Type B pancreatic cell (in vitro differentiated cells): ENCODE data around the gene CCDC110. TPM values are rescaled to one million over a fixed set of nuclear protein-coding genes. Genes with fewer than 3 reads are reported as not detected.
A peak's percentile ranks its signal among the peaks of the same experiment; 100 is the strongest.

Experiments
- DNase-seq: peaks from one replicate; pipeline ENCODE4 v3.0.0; 2021; ENCODE audit warnings: mixed read lengths; ENCODE audit not compliant: unreplicated experiment; ENCODE audit errors: extremely low spot score
- H3K27ac Mint-ChIP-seq: 2 replicates; pipeline ENCODE4 v1.8.0; 2021; ENCODE audit warnings: mild to moderate bottlenecking, mixed read lengths
- H3K27me3 Mint-ChIP-seq: 2 replicates; pipeline ENCODE4 v1.8.0; 2021; ENCODE audit warnings: mixed read lengths
- H3K36me3 Mint-ChIP-seq: 2 replicates; pipeline ENCODE4 v1.8.0; 2021; ENCODE audit warnings: mixed read lengths
- H3K4me1 Mint-ChIP-seq: one replicate; pipeline ENCODE4 v1.8.0; 2021; ENCODE audit warnings: mixed read lengths; ENCODE audit not compliant: unreplicated experiment
- H3K4me3 Mint-ChIP-seq: 2 replicates; pipeline ENCODE4 v1.8.0; 2021; ENCODE audit warnings: mild to moderate bottlenecking, mixed read lengths
- H3K9me3 Mint-ChIP-seq: 2 replicates; pipeline ENCODE4 v1.8.0; 2021; ENCODE audit warnings: mixed read lengths
- total RNA-seq: library from RNA; stranded (reverse); gene quantifications from 2 replicates; pipeline ENCODE4 v1.2.1, GENCODE V29; 2021; ENCODE audit warnings: low replicate concordance
- TF ChIP-seq, protein P1 (sequence below): fragments of 200-600 bp; sonication (generic); conservative IDR thresholded peaks from 2 replicates; pipeline ENCODE4 v1.5.0; 2021; ENCODE audit warnings: antibody characterized with exemption, mild to moderate bottlenecking

The CCDC110 gene
- total RNA-seq, 1 donor from 2014 or later, result 0.94 TPM

- DNase-seq, result no peak
Observed at GRCh38 chr4:185429660-185430059, 41.9 kb downstream of the CCDC110 start.

GRCh38 chr4:185426960-185427688 is 44.4 kb downstream of the CCDC110 start:
- H3K36me3 Mint-ChIP-seq, result peaks cover under 1% of the 10 kb centered on the region
- no peaks in the 10 kb centered on the region for H3K9me3 Mint-ChIP-seq
- TF ChIP-seq, protein P1, sequence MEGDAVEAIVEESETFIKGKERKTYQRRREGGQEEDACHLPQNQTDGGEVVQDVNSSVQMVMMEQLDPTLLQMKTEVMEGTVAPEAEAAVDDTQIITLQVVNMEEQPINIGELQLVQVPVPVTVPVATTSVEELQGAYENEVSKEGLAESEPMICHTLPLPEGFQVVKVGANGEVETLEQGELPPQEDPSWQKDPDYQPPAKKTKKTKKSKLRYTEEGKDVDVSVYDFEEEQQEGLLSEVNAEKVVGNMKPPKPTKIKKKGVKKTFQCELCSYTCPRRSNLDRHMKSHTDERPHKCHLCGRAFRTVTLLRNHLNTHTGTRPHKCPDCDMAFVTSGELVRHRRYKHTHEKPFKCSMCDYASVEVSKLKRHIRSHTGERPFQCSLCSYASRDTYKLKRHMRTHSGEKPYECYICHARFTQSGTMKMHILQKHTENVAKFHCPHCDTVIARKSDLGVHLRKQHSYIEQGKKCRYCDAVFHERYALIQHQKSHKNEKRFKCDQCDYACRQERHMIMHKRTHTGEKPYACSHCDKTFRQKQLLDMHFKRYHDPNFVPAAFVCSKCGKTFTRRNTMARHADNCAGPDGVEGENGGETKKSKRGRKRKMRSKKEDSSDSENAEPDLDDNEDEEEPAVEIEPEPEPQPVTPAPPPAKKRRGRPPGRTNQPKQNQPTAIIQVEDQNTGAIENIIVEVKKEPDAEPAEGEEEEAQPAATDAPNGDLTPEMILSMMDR, result no peak
- H3K27me3 Mint-ChIP-seq, result no peaks in the 10 kb centered on the region
- peaks cover 8% of the 10 kb centered on the region for H3K4me1 Mint-ChIP-seq
- H3K4me3 Mint-ChIP-seq, result peak overlapping the region; percentile 65
- no peak for DNase-seq
- peak overlapping the region; percentile 76 for H3K27ac Mint-ChIP-seq

More at GRCh38 chr4:185429660-185430059, 41.9 kb downstream of the CCDC110 start:
- TF ChIP-seq, protein P1, result no peak
- Mint-ChIP-seq H3K4me3 (no peak overlapping the region), H3K9me3 (no peaks in the 10 kb centered on the region), H3K36me3 (no peaks in the 10 kb centered on the region), H3K27me3 (no peaks in the 10 kb centered on the region), H3K4me1 (peaks cover 7% of the 10 kb centered on the region), H3K27ac (no peak overlapping the region)

DNA sequence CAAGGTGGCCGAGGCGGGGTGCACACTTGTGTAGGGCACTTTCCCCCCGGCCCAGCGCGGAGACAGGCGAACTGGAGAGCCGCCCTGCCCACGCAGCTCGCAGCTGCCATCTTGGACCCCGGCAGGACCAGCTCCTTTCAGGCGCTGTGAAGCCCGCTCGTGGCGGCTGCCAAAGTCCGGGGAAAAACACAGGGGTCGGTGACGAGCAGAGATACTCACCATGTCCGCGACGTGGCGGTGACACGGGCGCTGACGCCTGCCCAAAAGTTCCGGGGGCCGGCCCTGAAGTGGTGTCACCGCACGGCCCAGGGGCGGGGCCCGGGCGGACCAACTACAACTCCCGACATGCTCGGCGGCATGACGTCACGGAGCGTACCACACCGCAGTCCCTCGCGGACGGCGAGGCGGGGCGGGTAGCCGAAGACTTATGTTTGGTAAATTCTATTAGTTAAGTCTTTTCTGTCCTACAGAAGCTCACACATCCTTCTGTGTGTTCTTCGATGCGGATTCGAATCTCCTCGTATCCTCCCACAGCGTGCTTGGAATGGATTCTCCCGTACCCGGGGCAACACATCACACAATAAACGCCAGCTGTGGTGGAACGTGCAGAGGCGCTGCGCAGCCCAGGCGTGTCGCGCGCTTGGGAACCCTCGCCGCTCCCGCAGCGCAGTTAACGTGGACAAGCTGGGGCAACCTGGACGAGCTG is 45.7 kb downstream of the CCDC110 start, which contains the start of gene UFSP2:
Gene UFSP2, minus strand, starts transcription at position 318 of the 706 bp plus-strand sequence. Its CDS starts 96 bp downstream, at position 222.
- Mint-ChIP-seq H3K4me3 (peak within 1 kb of the TSS; percentile 95), H3K9me3 (no peaks in the 10 kb centered on the region), H3K4me1 (peaks cover 16% of the 10 kb centered on the region), H3K36me3 (peaks cover 8% of the 10 kb centered on the region), H3K27me3 (no peaks in the 10 kb centered on the region), H3K27ac (peak within 1 kb of the TSS; percentile 96)
- peak; percentile 90 for DNase-seq
- TF ChIP-seq, protein P1, result peak; percentile 18

GRCh38 chr4:185424905-185425646 is 46.5 kb downstream of the CCDC110 start:
- peaks cover 16% of the 10 kb centered on the region for H3K4me1 Mint-ChIP-seq
- peak overlapping the region; percentile 96 for H3K27ac Mint-ChIP-seq
- TF ChIP-seq, protein P1, result no peak
- H3K9me3 Mint-ChIP-seq, result no peaks in the 10 kb centered on the region
- DNase-seq, result no peak
- H3K4me3 Mint-ChIP-seq, result peak overlapping the region; percentile 95
- H3K36me3 Mint-ChIP-seq, result peaks cover 8% of the 10 kb centered on the region
- no peaks in the 10 kb centered on the region for H3K27me3 Mint-ChIP-seq

GRCh38 chr4:185421366-185422124 is 50.0 kb downstream of the CCDC110 start:
- no peak overlapping the region for H3K4me3 Mint-ChIP-seq
- H3K27me3 Mint-ChIP-seq, result no peaks in the 10 kb centered on the region
- DNase-seq, result no peak
- TF ChIP-seq, protein P1, result no peak
- no peaks in the 10 kb centered on the region for H3K9me3 Mint-ChIP-seq
- peaks cover 16% of the 10 kb centered on the region for H3K4me1 Mint-ChIP-seq
- H3K27ac Mint-ChIP-seq, result no peak overlapping the region
- peaks cover 23% of the 10 kb centered on the region for H3K36me3 Mint-ChIP-seq
